Measurements from ENCODE around the gene CRB2. TPM values are rescaled to one million over a fixed set of nuclear protein-coding genes. Genes with fewer than 3 reads are reported as not detected.

Gene CRB2
- total RNA-seq, 5 donors from 2014 or later (not counting 1 experiment from before 2014, with no cell fraction given), result 0.09 to 0.20 TPM; not detected in 3

GRCh38 chr9:123321616-123322272 is 34.3 kb upstream of the CRB2 start:
- Histone ChIP-seq H3K9me3 (no peaks in the 10 kb centered on the region), H3K4me3 (ENCODE audit: control insufficient read depth in 1 of 2, extremely low read depth in 1 of 2, low read length in 1 of 2) (no peak overlapping the region), H3K4me1 (ENCODE audit: control insufficient read depth in 1 of 2, extremely low read depth in 1 of 2, insufficient read depth in 2 of 2, low read length in 2 of 2) (peaks cover 15 to 43% of the 10 kb centered on the region in 2 experiments), H3K27me3 (replicated peaks in 1 of 2; ENCODE audit: control insufficient read depth in 2 of 2, extremely low read depth in 1 of 2, insufficient read depth in 2 of 2, low read length in 1 of 2) (peaks cover 0 to 16% of the 10 kb centered on the region in 2 experiments), H3K36me3 (ENCODE audit: control insufficient read depth in 2 of 2, extremely low read depth in 1 of 2, insufficient read depth in 1 of 2, low read length in 1 of 2) (no peaks in the 10 kb centered on the region), H3K27ac (ENCODE audit: low read length) (peak overlapping the region; percentile 63)
- ATAC-seq (replicated peaks in 1 of 4) (no peak), DNase-seq (no peak)
- Mint-ChIP-seq H3K27me3 (no peaks in the 10 kb centered on the region), H3K27ac (peak overlapping the region; percentile 94), H3K4me1 (peaks cover 29 to 49% (median 42%) of the 10 kb centered on the region in 3 donors), H3K36me3 (no peaks in the 10 kb centered on the region), H3K9me3 (no peaks in the 10 kb centered on the region), H3K4me3 (peak overlapping the region; percentile 9 to 79 (median 62))
- ChIA-PET CTCF (interaction anchor here in 1 of 2 donors (0.6 to 1.3 kb wide), 3 partner anchors 17 to 486 kb away, joined by 3 to 6 read pairs (median 4); no protein-coding TSS in a partner anchor), POLR2A (interaction anchor here in 1 of 2 donors (0.6 kb wide), 1 partner anchor 1091 kb away, joined by 3 read pairs; no protein-coding TSS in a partner anchor)
- WGBS (ENCODE audit: insufficient coverage), result 94% methylated on average over 5 of the region's 7 CpGs

- CTCF ChIA-PET, result interaction anchor here in 1 of 2 donors (0.6 to 1.3 kb wide), 8 partner anchors 16 to 486 kb away, joined by 3 to 6 read pairs (median 3); no protein-coding TSS in a partner anchor
- H3K4me3 Mint-ChIP-seq, result peak overlapping the region; percentile 60 to 79 (median 62)
These were observed 33.5 kb upstream of the CRB2 start for GRCh38 chr9:123322273-123323195.

DNA sequence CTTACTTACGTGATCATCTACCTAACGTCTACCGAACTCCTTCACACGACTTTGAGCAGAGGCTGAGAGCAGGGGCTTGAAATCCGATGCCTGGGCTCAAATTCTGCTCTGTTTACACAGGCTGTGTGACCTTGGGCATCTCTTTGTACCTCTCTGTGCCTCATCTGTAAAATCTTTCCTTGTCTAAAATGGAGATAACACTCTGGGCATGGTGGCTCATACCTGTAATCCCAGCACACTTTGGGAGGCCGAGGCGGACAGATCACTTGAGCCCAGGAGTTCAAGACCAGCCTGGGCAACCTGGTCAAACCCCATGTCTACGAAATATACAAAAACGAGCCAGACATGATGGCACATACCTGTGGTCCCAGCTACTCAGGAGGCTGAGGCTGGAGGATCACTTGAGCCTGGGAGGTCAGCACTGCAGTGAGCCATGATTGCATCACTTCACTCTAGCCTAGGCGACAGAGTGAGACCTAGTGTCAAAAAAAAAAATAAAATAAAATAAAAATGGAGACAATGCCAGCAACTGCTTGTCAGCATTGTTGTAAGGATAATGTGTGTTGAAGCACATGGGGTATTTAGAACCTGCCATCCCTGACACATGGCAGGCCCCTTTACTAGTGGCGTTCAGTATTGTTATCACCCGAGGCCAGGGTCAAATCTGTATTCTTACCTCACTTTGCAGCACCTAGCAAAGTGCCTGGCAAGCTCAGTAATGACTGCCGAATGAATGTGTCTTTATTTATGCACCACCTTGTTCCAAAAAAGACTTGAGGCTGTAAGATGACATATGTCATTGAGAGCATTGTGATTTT is 32.6 kb upstream of the CRB2 start:
- Histone ChIP-seq H3K36me3 (ENCODE audit: control insufficient read depth in 2 of 2, extremely low read depth in 1 of 2, insufficient read depth in 1 of 2, low read length in 1 of 2) (no peaks in the 10 kb centered on the region), H3K4me1 (ENCODE audit: control insufficient read depth in 1 of 2, extremely low read depth in 1 of 2, insufficient read depth in 2 of 2, low read length in 2 of 2) (peaks cover 15 to 43% of the 10 kb centered on the region in 2 experiments), H3K4me3 (ENCODE audit: control insufficient read depth in 1 of 2, extremely low read depth in 1 of 2, low read length in 1 of 2) (peak overlapping the region; percentile 12 to 29), H3K27me3 (replicated peaks in 1 of 2; ENCODE audit: control insufficient read depth in 2 of 2, extremely low read depth in 1 of 2, insufficient read depth in 2 of 2, low read length in 1 of 2) (peaks cover 0 to 16% of the 10 kb centered on the region in 2 experiments), H3K27ac (ENCODE audit: low read length) (peak overlapping the region; percentile 63), H3K9me3 (no peaks in the 10 kb centered on the region)
- peaks cover 27 to 49% (median 42%) of the 10 kb centered on the region in 3 donors for H3K4me1 Mint-ChIP-seq
- ChIA-PET CTCF (interaction anchor here (0.5 to 1.3 kb wide), 8 partner anchors 16 to 328 kb away, joined by 3 to 6 read pairs (median 3); no protein-coding TSS in a partner anchor), POLR2A (interaction anchor here in 1 of 2 donors (0.7 to 0.8 kb wide), 2 partner anchors 12 to 16 kb away, joined by 3 to 6 read pairs; no protein-coding TSS in a partner anchor)
- no peaks in the 10 kb centered on the region for H3K27me3 Mint-ChIP-seq
- ATAC-seq (replicated peaks in 1 of 4) (no peak), DNase-seq (peak in 1 of 35 experiments; percentile 13)
- no peaks in the 10 kb centered on the region for H3K36me3 Mint-ChIP-seq
- no peaks in the 10 kb centered on the region for H3K9me3 Mint-ChIP-seq
- H3K4me3 Mint-ChIP-seq, result peak overlapping the region; percentile 60 to 79 (median 62)
- WGBS (ENCODE audit: insufficient coverage), result 44% methylated on average over 11 of the region's 13 CpGs
- H3K27ac Mint-ChIP-seq, result peak overlapping the region; percentile 94

More at GRCh38 chr9:123322273-123323195, 33.5 kb upstream of the CRB2 start:
- peak overlapping the region; percentile 63 for H3K27ac ChIP-seq (ENCODE audit: low read length)
- POLR2A ChIA-PET, result interaction anchor here in 1 of 2 donors (0.6 to 0.8 kb wide), 2 partner anchors 17 to 1090 kb away, joined by 3 to 6 read pairs; no protein-coding TSS in a partner anchor
- H3K4me3 ChIP-seq (ENCODE audit: control insufficient read depth in 1 of 2, extremely low read depth in 1 of 2, low read length in 1 of 2), result peak overlapping the region; percentile 12 to 29
- Mint-ChIP-seq H3K27me3 (no peaks in the 10 kb centered on the region), H3K9me3 (no peaks in the 10 kb centered on the region), H3K4me1 (peaks cover 29 to 49% (median 42%) of the 10 kb centered on the region in 3 donors), H3K27ac (peak overlapping the region; percentile 94), H3K36me3 (no peaks in the 10 kb centered on the region)
- H3K36me3 ChIP-seq (ENCODE audit: control insufficient read depth in 2 of 2, extremely low read depth in 1 of 2, insufficient read depth in 1 of 2, low read length in 1 of 2), result no peaks in the 10 kb centered on the region
- DNase-seq, result peak; percentile 41 to 80 (median 62)
- H3K9me3 ChIP-seq, result no peaks in the 10 kb centered on the region
- peak; percentile 90 to 92 (median 92) for ATAC-seq (replicated peaks in 1 of 4)
- 21% methylated on average over 8 of the region's 11 CpGs for WGBS (ENCODE audit: insufficient coverage)
- peaks cover 0 to 16% of the 10 kb centered on the region in 2 experiments for H3K27me3 ChIP-seq (replicated peaks in 1 of 2; ENCODE audit: control insufficient read depth in 2 of 2, extremely low read depth in 1 of 2, insufficient read depth in 2 of 2, low read length in 1 of 2)
- H3K4me1 ChIP-seq (ENCODE audit: control insufficient read depth in 1 of 2, extremely low read depth in 1 of 2, insufficient read depth in 2 of 2, low read length in 2 of 2), result peaks cover 15 to 43% of the 10 kb centered on the region in 2 experiments

DNA sequence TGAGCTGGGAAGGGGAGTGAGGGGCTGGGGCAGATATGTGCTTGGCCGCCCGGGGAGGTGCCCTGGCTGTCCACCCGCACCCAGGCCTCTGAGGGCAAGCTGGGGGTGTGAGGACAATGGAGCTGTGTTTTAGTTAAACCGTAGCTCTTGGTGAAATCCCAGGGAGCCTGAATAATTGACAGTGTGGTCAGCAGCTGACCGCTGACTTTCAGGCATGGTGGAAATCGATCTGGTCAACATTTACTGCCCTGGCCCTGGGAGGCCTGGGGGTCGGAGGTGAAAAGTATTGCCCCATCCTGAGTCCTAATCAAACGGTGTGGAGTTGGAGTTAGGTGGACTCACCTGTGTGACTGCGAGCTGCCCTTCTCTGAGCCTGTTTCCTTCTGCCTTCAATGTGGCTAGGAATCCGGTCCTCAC is 31.2 kb upstream of the CRB2 start:
- Histone ChIP-seq H3K27me3 (replicated peaks in 1 of 2; ENCODE audit: control insufficient read depth in 2 of 2, extremely low read depth in 1 of 2, insufficient read depth in 2 of 2, low read length in 1 of 2) (peaks cover 0 to 5% of the 10 kb centered on the region in 2 experiments), H3K9me3 (no peaks in the 10 kb centered on the region), H3K36me3 (ENCODE audit: control insufficient read depth in 2 of 2, extremely low read depth in 1 of 2, insufficient read depth in 1 of 2, low read length in 1 of 2) (no peaks in the 10 kb centered on the region), H3K4me3 (ENCODE audit: control insufficient read depth in 1 of 2, extremely low read depth in 1 of 2, low read length in 1 of 2) (no peak overlapping the region), H3K27ac (ENCODE audit: low read length) (no peak overlapping the region), H3K4me1 (ENCODE audit: control insufficient read depth in 1 of 2, extremely low read depth in 1 of 2, insufficient read depth in 2 of 2, low read length in 2 of 2) (peaks cover 15 to 47% of the 10 kb centered on the region in 2 experiments)
- WGBS (ENCODE audit: insufficient coverage), result 80% methylated on average over 10 of the region's 10 CpGs
- CTCF ChIA-PET, result no interaction called here
- no peak overlapping the region for H3K27ac Mint-ChIP-seq
- H3K36me3 Mint-ChIP-seq, result no peaks in the 10 kb centered on the region
- DNase-seq (no peak), ATAC-seq (replicated peaks in 1 of 4) (no peak)
- POLR2A ChIA-PET, result interaction anchor here in 1 of 2 donors (0.6 to 0.7 kb wide), 2 partner anchors 11 to 117 kb away, joined by 3 to 6 read pairs; no protein-coding TSS in a partner anchor
- H3K4me1 Mint-ChIP-seq, result peaks cover 33 to 54% (median 41%) of the 10 kb centered on the region in 3 donors
- no peak overlapping the region for H3K4me3 Mint-ChIP-seq
- H3K9me3 Mint-ChIP-seq, result no peaks in the 10 kb centered on the region
- no peaks in the 10 kb centered on the region for H3K27me3 Mint-ChIP-seq

GRCh38 chr9:123326187-123326586 is 29.8 kb upstream of the CRB2 start:
- 70% methylated on average over 3 of the region's 6 CpGs for WGBS (ENCODE audit: insufficient coverage)
- Mint-ChIP-seq H3K27me3 (no peaks in the 10 kb centered on the region), H3K27ac (peak overlapping the region in 1 of 2 donors; percentile 3), H3K9me3 (no peaks in the 10 kb centered on the region), H3K36me3 (no peaks in the 10 kb centered on the region), H3K4me1 (peaks cover 32 to 47% (median 33%) of the 10 kb centered on the region in 3 donors), H3K4me3 (no peak overlapping the region)
- no peaks in the 10 kb centered on the region for H3K36me3 ChIP-seq (ENCODE audit: control insufficient read depth in 2 of 2, extremely low read depth in 1 of 2, insufficient read depth in 1 of 2, low read length in 1 of 2)
- no peaks in the 10 kb centered on the region for H3K9me3 ChIP-seq
- H3K27ac ChIP-seq (ENCODE audit: low read length), result no peak overlapping the region
- ChIA-PET CTCF (interaction anchor here in 1 of 2 donors (0.6 kb wide), 2 partner anchors 43 to 1002 kb away, joined by 4 read pairs; no protein-coding TSS in a partner anchor), POLR2A (no interaction called here)
- peaks cover 15 to 40% of the 10 kb centered on the region in 2 experiments for H3K4me1 ChIP-seq (ENCODE audit: control insufficient read depth in 1 of 2, extremely low read depth in 1 of 2, insufficient read depth in 2 of 2, low read length in 2 of 2)
- ATAC-seq (replicated peaks in 1 of 4), result no peak
- no peak for DNase-seq
- no peak overlapping the region for H3K4me3 ChIP-seq (ENCODE audit: control insufficient read depth in 1 of 2, extremely low read depth in 1 of 2, low read length in 1 of 2)
- no peaks in the 10 kb centered on the region for H3K27me3 ChIP-seq (replicated peaks in 1 of 2; ENCODE audit: control insufficient read depth in 2 of 2, extremely low read depth in 1 of 2, insufficient read depth in 2 of 2, low read length in 1 of 2)

Measured in T-cell (primary cell).